Fibroblast of lung (primary cell): ENCODE results near the gene CRB1.

ENCODE experiments used
- CTCF ChIP-seq, 2 donors: IDR thresholded peaks in 1 of 2; conservative IDR thresholded peaks in 1 of 2; 1 replicate in 1 of 2; 2 replicates in 1 of 2; pipeline ENCODE4 v1.5.1; 2011 to 2012; ENCODE audit warnings: low read length in 2 of 2, control low read depth in 1 of 2, inconsistent platforms in 1 of 2, low read depth in 1 of 2, mild to moderate bottlenecking in 1 of 2
- EZH2 ChIP-seq: IDR thresholded peaks from 2 replicates; pipeline ENCODE4 v1.5.1; 2012; ENCODE audit warnings: low read length, control low read depth, mild to moderate bottlenecking; ENCODE audit errors: missing control alignments

DNA sequence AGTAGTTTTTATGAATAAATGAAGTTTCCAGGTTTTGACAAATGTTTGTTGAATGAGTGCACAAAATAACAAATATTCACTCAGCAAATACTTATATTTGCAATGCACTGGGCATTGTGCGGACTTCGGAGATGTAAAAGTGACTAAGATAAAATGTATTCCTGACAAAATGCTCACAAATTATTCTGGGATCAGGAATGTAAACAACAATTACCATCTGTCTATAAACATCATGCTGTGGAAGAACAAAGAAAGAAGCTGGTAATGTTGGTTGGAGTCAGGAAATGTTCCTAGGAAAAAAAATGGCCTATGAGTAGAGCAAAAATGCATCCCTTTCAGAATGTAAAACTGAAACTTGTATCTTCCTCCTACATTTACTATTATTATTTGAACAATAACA, 68.5 kb downstream of the CRB1 start:
- TF ChIP-seq CTCF (conservative IDR thresholded peaks at IDR 0.05 in 1 of 2, IDR thresholded peaks at IDR 0.05 in 1 of 2; ENCODE audit: low read depth in 1 of 2, low read length in 2 of 2) = no peak
- no peak for TF ChIP-seq EZH2
